T-helper 17 cell (primary cell): ENCODE results near the gene NEURL1B. TPM values are rescaled to one million over a fixed set of nuclear protein-coding genes. Genes with fewer than 3 reads are reported as not detected.
"Not testable (repeated sequence)": the region's sequence is repeated elsewhere in the genome, so short reads cannot be mapped to it uniquely, and the experiment has no call there.

ENCODE experiments used
- ATAC-seq: fragments of 150-1000 bp; cut with Tn5 transposase; 2 replicates; pipeline ENCODE4 v1.10.0; 2021; ENCODE audit warnings: mild to moderate bottlenecking, moderate library complexity
- DNase-seq, 3 donors: peaks; one replicate each; pipeline versions ENCODE4 v3.0.0 to v3.0.0-alpha.2; 2020 to 2021
- H3K9me3 ChIP-seq: one replicate; pipeline ENCODE4 v1.7.0; 2013; ENCODE audit warnings: low read length, mild to moderate bottlenecking; ENCODE audit not compliant: control insufficient read depth, poor library complexity, severe bottlenecking
- H3K27ac Mint-ChIP-seq: one replicate; pipeline ENCODE4 v1.8.0; 2022; ENCODE audit warnings: mild to moderate bottlenecking, moderate library complexity, mixed read lengths
- H3K27me3 Mint-ChIP-seq: one replicate; pipeline ENCODE4 v1.8.0; 2022; ENCODE audit warnings: mixed read lengths
- H3K36me3 Mint-ChIP-seq: one replicate; pipeline ENCODE4 v1.8.0; 2022; ENCODE audit warnings: low read depth, mixed read lengths
- H3K4me1 Mint-ChIP-seq: one replicate; pipeline ENCODE4 v1.8.0; 2022; ENCODE audit warnings: mild to moderate bottlenecking, mixed read lengths
- H3K4me3 Mint-ChIP-seq: one replicate; pipeline ENCODE4 v1.8.0; 2022; ENCODE audit warnings: mild to moderate bottlenecking, moderate library complexity, mixed read lengths
- total RNA-seq, 4 donors: library from RNA in 2 of 4; stranded (reverse) in 2 of 4; gene quantifications; one replicate each; pipeline ENCODE4 v1.2.3 and lab custom pipeline; 2022 to 2026

NEURL1B gene
- total RNA-seq, 2 donors from 2014 or later: 0.07 to 0.23 TPM

GRCh38 chr5:172644266-172644665 lies 3.2 kb downstream of the NEURL1B start:
- no peak for DNase-seq
- no peaks in the 10 kb centered on the region for H3K9me3 ChIP-seq
- ATAC-seq: no peak
- no peak overlapping the region for H3K27ac Mint-ChIP-seq
- H3K36me3 Mint-ChIP-seq: no peaks in the 10 kb centered on the region
- H3K4me1 Mint-ChIP-seq: peaks cover 10% of the 10 kb centered on the region
- peaks cover 37% of the 10 kb centered on the region for H3K27me3 Mint-ChIP-seq
- H3K4me3 Mint-ChIP-seq: no peak overlapping the region

- Mint-ChIP-seq H3K27ac (no peak overlapping the region), H3K4me1 (peaks cover 10% of the 10 kb centered on the region), H3K27me3 (peaks cover 34% of the 10 kb centered on the region), H3K36me3 (no peaks in the 10 kb centered on the region), H3K4me3 (no peak overlapping the region)
- ATAC-seq: no peak
- H3K9me3 ChIP-seq: no peaks in the 10 kb centered on the region
- no peak for DNase-seq
These were observed 3.6 kb downstream of the NEURL1B start for GRCh38 chr5:172644711-172645110.

- no peaks in the 10 kb centered on the region for H3K9me3 ChIP-seq
- no peak for ATAC-seq
- peaks cover 9% of the 10 kb centered on the region for H3K4me1 Mint-ChIP-seq
- H3K27me3 Mint-ChIP-seq: peaks cover 31% of the 10 kb centered on the region
- H3K27ac Mint-ChIP-seq: no peak overlapping the region
- no peak overlapping the region for H3K4me3 Mint-ChIP-seq
- no peak for DNase-seq
- no peaks in the 10 kb centered on the region for H3K36me3 Mint-ChIP-seq
These were observed 4.4 kb downstream of the NEURL1B start for GRCh38 chr5:172645271-172646055.

- H3K4me1 Mint-ChIP-seq: peaks cover 9% of the 10 kb centered on the region
- ATAC-seq (no peak), DNase-seq (no peak)
- H3K4me3 Mint-ChIP-seq: no peak overlapping the region
- H3K27ac Mint-ChIP-seq: no peak overlapping the region
- H3K36me3 Mint-ChIP-seq: no peaks in the 10 kb centered on the region
- no peaks in the 10 kb centered on the region for H3K9me3 ChIP-seq
- peaks cover 32% of the 10 kb centered on the region for H3K27me3 Mint-ChIP-seq
These were observed 5.7 kb downstream of the NEURL1B start for GRCh38 chr5:172646716-172647285.

GRCh38 chr5:172647352-172648012 lies 6.4 kb downstream of the NEURL1B start:
- Mint-ChIP-seq H3K27ac (no peak overlapping the region), H3K4me3 (no peak overlapping the region), H3K4me1 (peaks cover 9% of the 10 kb centered on the region), H3K36me3 (no peaks in the 10 kb centered on the region), H3K27me3 (peaks cover 25% of the 10 kb centered on the region)
- DNase-seq: no peak
- no peak for ATAC-seq
- no peaks in the 10 kb centered on the region for H3K9me3 ChIP-seq

- no peak overlapping the region for H3K4me3 Mint-ChIP-seq
These were observed 6.9 kb downstream of the NEURL1B start for GRCh38 chr5:172648013-172648381.

GRCh38 chr5:172648755-172649154 lies 7.7 kb downstream of the NEURL1B start:
- Mint-ChIP-seq H3K27me3 (peaks cover 12% of the 10 kb centered on the region), H3K4me1 (peaks cover 4% of the 10 kb centered on the region), H3K27ac (no peak overlapping the region), H3K4me3 (no peak overlapping the region), H3K36me3 (no peaks in the 10 kb centered on the region)
- DNase-seq: no peak
- no peak for ATAC-seq
- no peaks in the 10 kb centered on the region for H3K9me3 ChIP-seq

More at GRCh38 chr5:172648013-172648381, 6.9 kb downstream of the NEURL1B start:
- Mint-ChIP-seq H3K4me1 (peaks cover 9% of the 10 kb centered on the region), H3K36me3 (no peaks in the 10 kb centered on the region), H3K27me3 (peaks cover 20% of the 10 kb centered on the region), H3K27ac (no peak overlapping the region)
- H3K9me3 ChIP-seq: no peaks in the 10 kb centered on the region
- no peak for DNase-seq
- ATAC-seq: no peak

GRCh38 chr5:172656496-172656895 lies 15.4 kb downstream of the NEURL1B start:
- ATAC-seq, H3K9me3 ChIP-seq, H3K4me3 Mint-ChIP-seq, H3K36me3 Mint-ChIP-seq, DNase-seq, H3K4me1 Mint-ChIP-seq, H3K27me3 Mint-ChIP-seq, H3K27ac Mint-ChIP-seq: not testable (repeated sequence)

GRCh38 chr5:172657524-172658233 lies 16.6 kb downstream of the NEURL1B start:
- H3K4me1 Mint-ChIP-seq, H3K27ac Mint-ChIP-seq: not testable (repeated sequence)

GRCh38 chr5:172658391-172658790 lies 17.3 kb downstream of the NEURL1B start:
- ATAC-seq: no peak
- H3K27ac Mint-ChIP-seq: no peak overlapping the region

More at GRCh38 chr5:172657524-172658233, 16.6 kb downstream of the NEURL1B start:
- not testable (repeated sequence) for H3K4me3 Mint-ChIP-seq, H3K36me3 Mint-ChIP-seq, H3K9me3 ChIP-seq, H3K27me3 Mint-ChIP-seq, DNase-seq, ATAC-seq

GRCh38 chr5:172658961-172659501 lies 18.0 kb downstream of the NEURL1B start:
- no peak overlapping the region for H3K27ac Mint-ChIP-seq
- DNase-seq (no peak), ATAC-seq (no peak)
- no peaks in the 10 kb centered on the region for H3K9me3 ChIP-seq
- H3K36me3 Mint-ChIP-seq: peaks cover 2% of the 10 kb centered on the region
- H3K27me3 Mint-ChIP-seq: no peaks in the 10 kb centered on the region
- H3K4me1 Mint-ChIP-seq: no peaks in the 10 kb centered on the region
- H3K4me3 Mint-ChIP-seq: no peak overlapping the region

More at GRCh38 chr5:172658391-172658790, 17.3 kb downstream of the NEURL1B start:
- no peaks in the 10 kb centered on the region for H3K9me3 ChIP-seq
- no peaks in the 10 kb centered on the region for H3K4me1 Mint-ChIP-seq
- DNase-seq: no peak
- H3K27me3 Mint-ChIP-seq: no peaks in the 10 kb centered on the region
- no peak overlapping the region for H3K4me3 Mint-ChIP-seq
- H3K36me3 Mint-ChIP-seq: peaks cover 2% of the 10 kb centered on the region

- Mint-ChIP-seq H3K27ac (no peak overlapping the region), H3K27me3 (no peaks in the 10 kb centered on the region), H3K36me3 (peaks cover 2% of the 10 kb centered on the region), H3K4me1 (no peaks in the 10 kb centered on the region), H3K4me3 (no peak overlapping the region)
- DNase-seq (no peak), ATAC-seq (no peak)
- H3K9me3 ChIP-seq: no peaks in the 10 kb centered on the region
These were observed 18.5 kb downstream of the NEURL1B start for GRCh38 chr5:172659570-172659908.
